COLO668 (cell line): Measurements from ENCODE around the gene BRD8.
"Not testable (repeated sequence)": the region's sequence is repeated elsewhere in the genome, so short reads cannot be mapped to it uniquely, and the experiment has no call there.

Experiments
- DNase-seq: peaks from one replicate; lab custom pipeline; 2025; ENCODE audit not compliant: unreplicated experiment; lab: John Stamatoyannopoulos, UW

BRD8 gene

GRCh38 chr5:138159666-138160065 is 18.8 kb downstream of the BRD8 start:
- no peak for DNase-seq

GRCh38 chr5:138157626-138158025 is 20.8 kb downstream of the BRD8 start:
- DNase-seq = no peak

GRCh38 chr5:138155977-138156376 is 22.5 kb downstream of the BRD8 start:
- DNase-seq = not testable (repeated sequence)

GRCh38 chr5:138149530-138149929 is 28.9 kb downstream of the BRD8 start:
- DNase-seq = no peak

GRCh38 chr5:138148811-138149210 is 29.6 kb downstream of the BRD8 start:
- DNase-seq = no peak

GRCh38 chr5:138143578-138143977 is 34.9 kb downstream of the BRD8 start:
- not testable (repeated sequence) for DNase-seq

- no peak for DNase-seq
These were observed 36.7 kb downstream of the BRD8 start for GRCh38 chr5:138141734-138142133.

GRCh38 chr5:138140268-138140667 is 38.2 kb downstream of the BRD8 start:
- DNase-seq = no peak

- no peak for DNase-seq
These were observed 38.7 kb downstream of the BRD8 start for GRCh38 chr5:138139781-138140090.

GRCh38 chr5:138138949-138139780 is 39.3 kb downstream of the BRD8 start, which contains the start of gene NME5:
NME5 (minus strand) TSS chr5:138139428; CDS start chr5:138138780, 648 bp downstream.
- peak; percentile 75 for DNase-seq

- no peak for DNase-seq
These were observed 45.9 kb downstream of the BRD8 start for GRCh38 chr5:138132543-138132942.

- DNase-seq = no peak
These were observed 49.1 kb downstream of the BRD8 start for GRCh38 chr5:138129347-138129746.

GRCh38 chr5:138128334-138128733 is 50.1 kb downstream of the BRD8 start:
- no peak for DNase-seq

GRCh38 chr5:138115254-138115653 is 63.2 kb downstream of the BRD8 start:
- no peak for DNase-seq

- no peak for DNase-seq
These were observed 66.5 kb downstream of the BRD8 start for GRCh38 chr5:138111937-138112336.

GRCh38 chr5:138111181-138111580 is 67.2 kb downstream of the BRD8 start:
- no peak for DNase-seq

- DNase-seq = no peak
These were observed 68.0 kb downstream of the BRD8 start for GRCh38 chr5:138110266-138110963.

GRCh38 chr5:138109463-138110265 is 68.8 kb downstream of the BRD8 start:
- DNase-seq = no peak

GRCh38 chr5:138107213-138107612 is 71.2 kb downstream of the BRD8 start:
- DNase-seq = no peak

GRCh38 chr5:138105709-138106108 is 72.7 kb downstream of the BRD8 start:
- no peak for DNase-seq

- DNase-seq = no peak
These were observed 75.2 kb downstream of the BRD8 start for GRCh38 chr5:138103319-138103637.
